GM21526 (cell line): ENCODE measurements around the gene TPPP.

Source experiments
- ATAC-seq: cut with Tn5 transposase; IDR thresholded peaks from one replicate; pipeline ENCODE4 v1.9.1; 2021; ENCODE audit warnings: moderate library complexity; ENCODE audit not compliant: unreplicated experiment, low FRiP score

TPPP gene

GRCh38 chr5:611731-612486 is 81.2 kb downstream of the TPPP start, which contains the start of gene CEP72:
Gene CEP72, plus strand, starts transcription at chr5:612340. Its CDS starts 22 bp downstream, at chr5:612362.
- peak; percentile 69 for ATAC-seq

GRCh38 chr5:610744-611730 is 82.1 kb downstream of the TPPP start:
- no peak for ATAC-seq

GRCh38 chr5:610011-610743 is 83.0 kb downstream of the TPPP start:
- ATAC-seq = no peak
